Limb (tissue), 2 donors: ENCODE results near the gene PTPRD.

Experiments used
- DNase-seq, 2 donors: peaks; one replicate each; pipeline ENCODE4 v3.0.0-alpha.2; 2016; ENCODE audit errors: extremely low spot score in 2 of 2

The PTPRD gene

GRCh38 chr9:8473244-8474020 lies 2139.4 kb downstream of the PTPRD start:
- DNase-seq = no peak

GRCh38 chr9:8468045-8468637 lies 2144.7 kb downstream of the PTPRD start:
- DNase-seq = no peak

- no peak for DNase-seq
These were observed 2155.0 kb downstream of the PTPRD start for GRCh38 chr9:8457816-8458215.

GRCh38 chr9:8457055-8457454 lies 2155.7 kb downstream of the PTPRD start:
- no peak for DNase-seq

- no peak for DNase-seq
These were observed 2156.5 kb downstream of the PTPRD start for GRCh38 chr9:8456344-8456743.

GRCh38 chr9:8450810-8451545 lies 2161.8 kb downstream of the PTPRD start:
- DNase-seq = no peak

GRCh38 chr9:8448226-8448625 lies 2164.6 kb downstream of the PTPRD start:
- no peak for DNase-seq

GRCh38 chr9:8447601-8448000 lies 2165.2 kb downstream of the PTPRD start:
- no peak for DNase-seq

- DNase-seq = no peak
These were observed 2174.9 kb downstream of the PTPRD start for GRCh38 chr9:8437876-8438275.

GRCh38 chr9:8437259-8437658 lies 2175.5 kb downstream of the PTPRD start:
- no peak for DNase-seq

- no peak for DNase-seq
These were observed 2176.0 kb downstream of the PTPRD start for GRCh38 chr9:8436786-8437185.

- DNase-seq = no peak
These were observed 2178.2 kb downstream of the PTPRD start for GRCh38 chr9:8434621-8435020.

GRCh38 chr9:8432224-8432623 lies 2180.6 kb downstream of the PTPRD start:
- DNase-seq = no peak

- DNase-seq = no peak
These were observed 2181.3 kb downstream of the PTPRD start for GRCh38 chr9:8431505-8431904.

GRCh38 chr9:8430945-8431344 lies 2181.9 kb downstream of the PTPRD start:
- no peak for DNase-seq

GRCh38 chr9:8429768-8430167 lies 2183.0 kb downstream of the PTPRD start:
- DNase-seq = no peak

- DNase-seq = no peak
These were observed 2183.6 kb downstream of the PTPRD start for GRCh38 chr9:8429157-8429556.

- no peak for DNase-seq
These were observed 2184.4 kb downstream of the PTPRD start for GRCh38 chr9:8428389-8428788.

GRCh38 chr9:8424786-8425410 lies 2187.9 kb downstream of the PTPRD start:
- peak in 1 of 2 donors; percentile 22 for DNase-seq

- DNase-seq = no peak
These were observed 2192.4 kb downstream of the PTPRD start for GRCh38 chr9:8420416-8420815.

GRCh38 chr9:8419596-8420275 lies 2193.1 kb downstream of the PTPRD start:
- no peak for DNase-seq
